Measurements from ENCODE around the gene CNTNAP5.

CNTNAP5 gene

GRCh38 chr2:124050833-124051497 is 25.9 kb downstream of the CNTNAP5 start:
- H2BK12ac ChIP-seq (ENCODE audit: low read length in 2 of 2), result no peak overlapping the region
- no peak overlapping the region for H2BK120ac ChIP-seq (ENCODE audit: low read depth, low read length)
- H3K27me3 ChIP-seq (ENCODE audit: control insufficient read depth in 1 of 2, insufficient read depth in 1 of 2, low read length in 2 of 2), result no peaks in the 10 kb centered on the region
- no peak overlapping the region for H3K18ac ChIP-seq (ENCODE audit: low read depth in 1 of 2, low read length in 2 of 2)
- no peak overlapping the region for H3K4ac ChIP-seq (ENCODE audit: low read depth in 1 of 2, low read length in 2 of 2)
- DNase-seq, result no peak
- no peak overlapping the region for H3K9ac ChIP-seq (ENCODE audit: low read length)
- 33% methylated on average over 1 of the region's 2 CpGs for WGBS
- no peak overlapping the region for H4K91ac ChIP-seq (ENCODE audit: low read length)
- H2BK5ac ChIP-seq (ENCODE audit: low read depth, low read length, poor library complexity, severe bottlenecking), result no peak overlapping the region
- H4K8ac ChIP-seq (ENCODE audit: low read length), result no peak overlapping the region
- H3K36me3 ChIP-seq (ENCODE audit: control insufficient read depth in 1 of 2, insufficient read depth in 2 of 2, low read depth in 1 of 2, low read length in 2 of 2), result no peaks in the 10 kb centered on the region
- H2BK15ac ChIP-seq (ENCODE audit: low read depth, poor library complexity, severe bottlenecking), result no peak overlapping the region
- H3K79me1 ChIP-seq (replicated peaks; ENCODE audit: low read length, poor library complexity, severe bottlenecking), result no peaks in the 10 kb centered on the region
- H3K4me1 ChIP-seq (ENCODE audit: control insufficient read depth, insufficient read depth, low read depth, low read length), result no peaks in the 10 kb centered on the region
- no peak overlapping the region for H3K27ac ChIP-seq (ENCODE audit: low read length, poor library complexity, severe bottlenecking)
- no peak overlapping the region for H3K23ac ChIP-seq (ENCODE audit: low read length in 2 of 2)
- H3K4me2 ChIP-seq (ENCODE audit: low read length, poor library complexity, severe bottlenecking), result no peak overlapping the region
- H3K4me3 ChIP-seq (ENCODE audit: insufficient read depth in 1 of 2, low read depth in 1 of 2, low read length in 2 of 2), result no peak overlapping the region
- H3K9me3 ChIP-seq (ENCODE audit: control insufficient read depth, low read length), result no peaks in the 10 kb centered on the region
- no peak overlapping the region for H3K14ac ChIP-seq (ENCODE audit: low read length in 2 of 2)
- no peak overlapping the region for H2AK5ac ChIP-seq (ENCODE audit: low read length, severe bottlenecking)
- H2AFZ ChIP-seq (ENCODE audit: low read depth, low read length), result no peak overlapping the region

GRCh38 chr2:124053796-124054195 is 28.7 kb downstream of the CNTNAP5 start:
- Histone ChIP-seq H4K91ac (ENCODE audit: low read length) (no peak overlapping the region), H3K36me3 (ENCODE audit: control insufficient read depth in 1 of 2, insufficient read depth in 2 of 2, low read depth in 1 of 2, low read length in 2 of 2) (no peaks in the 10 kb centered on the region), H3K23ac (ENCODE audit: low read length in 2 of 2) (no peak overlapping the region), H3K79me1 (replicated peaks; ENCODE audit: low read length, poor library complexity, severe bottlenecking) (no peaks in the 10 kb centered on the region), H2BK12ac (ENCODE audit: low read length in 2 of 2) (no peak overlapping the region), H3K4me2 (ENCODE audit: low read length, poor library complexity, severe bottlenecking) (no peak overlapping the region), H3K18ac (ENCODE audit: low read depth in 1 of 2, low read length in 2 of 2) (no peak overlapping the region), H3K9ac (ENCODE audit: low read length) (no peak overlapping the region), H2AK5ac (ENCODE audit: low read length, severe bottlenecking) (no peak overlapping the region), H4K8ac (ENCODE audit: low read length) (no peak overlapping the region), H2BK120ac (ENCODE audit: low read depth, low read length) (no peak overlapping the region), H3K4me3 (ENCODE audit: insufficient read depth in 1 of 2, low read depth in 1 of 2, low read length in 2 of 2) (no peak overlapping the region), H3K9me3 (ENCODE audit: control insufficient read depth, low read length) (no peaks in the 10 kb centered on the region), H3K14ac (ENCODE audit: low read length in 2 of 2) (no peak overlapping the region), H2BK5ac (ENCODE audit: low read depth, low read length, poor library complexity, severe bottlenecking) (no peak overlapping the region), H2AFZ (ENCODE audit: low read depth, low read length) (no peak overlapping the region), H3K4me1 (ENCODE audit: control insufficient read depth, insufficient read depth, low read depth, low read length) (no peaks in the 10 kb centered on the region), H3K27me3 (ENCODE audit: control insufficient read depth in 1 of 2, insufficient read depth in 1 of 2, low read length in 2 of 2) (no peaks in the 10 kb centered on the region), H2BK15ac (ENCODE audit: low read depth, poor library complexity, severe bottlenecking) (no peak overlapping the region), H3K27ac (ENCODE audit: low read length, poor library complexity, severe bottlenecking) (no peak overlapping the region), H3K4ac (ENCODE audit: low read depth in 1 of 2, low read length in 2 of 2) (no peak overlapping the region)
- DNase-seq, result no peak
- WGBS, result 84% methylated on average over 3 of the region's 3 CpGs

GRCh38 chr2:124063596-124063995 is 38.5 kb downstream of the CNTNAP5 start:
- H3K4ac ChIP-seq (ENCODE audit: low read depth in 1 of 2, low read length in 2 of 2), result no peak overlapping the region
- H3K27me3 ChIP-seq (ENCODE audit: control insufficient read depth in 1 of 2, insufficient read depth in 1 of 2, low read length in 2 of 2), result no peaks in the 10 kb centered on the region
- WGBS, result 73% methylated on average over 2 of the region's 2 CpGs
- H2AK5ac ChIP-seq (ENCODE audit: low read length, severe bottlenecking), result no peak overlapping the region
- no peaks in the 10 kb centered on the region for H3K36me3 ChIP-seq (ENCODE audit: control insufficient read depth in 1 of 2, insufficient read depth in 2 of 2, low read depth in 1 of 2, low read length in 2 of 2)
- H2BK5ac ChIP-seq (ENCODE audit: low read depth, low read length, poor library complexity, severe bottlenecking), result no peak overlapping the region
- no peak overlapping the region for H3K14ac ChIP-seq (ENCODE audit: low read length in 2 of 2)
- no peaks in the 10 kb centered on the region for H3K79me1 ChIP-seq (replicated peaks; ENCODE audit: low read length, poor library complexity, severe bottlenecking)
- no peak overlapping the region for H3K4me3 ChIP-seq (ENCODE audit: insufficient read depth in 1 of 2, low read depth in 1 of 2, low read length in 2 of 2)
- no peak overlapping the region for H3K9ac ChIP-seq (ENCODE audit: low read length)
- H3K23ac ChIP-seq (ENCODE audit: low read length in 2 of 2), result no peak overlapping the region
- H2BK12ac ChIP-seq (ENCODE audit: low read length in 2 of 2), result no peak overlapping the region
- no peak overlapping the region for H2AFZ ChIP-seq (ENCODE audit: low read depth, low read length)
- H2BK15ac ChIP-seq (ENCODE audit: low read depth, poor library complexity, severe bottlenecking), result no peak overlapping the region
- H2BK120ac ChIP-seq (ENCODE audit: low read depth, low read length), result no peak overlapping the region
- DNase-seq, result no peak
- no peak overlapping the region for H4K91ac ChIP-seq (ENCODE audit: low read length)
- H4K8ac ChIP-seq (ENCODE audit: low read length), result no peak overlapping the region
- H3K4me1 ChIP-seq (ENCODE audit: control insufficient read depth, insufficient read depth, low read depth, low read length), result no peaks in the 10 kb centered on the region
- H3K9me3 ChIP-seq (ENCODE audit: control insufficient read depth, low read length), result no peaks in the 10 kb centered on the region
- no peak overlapping the region for H3K4me2 ChIP-seq (ENCODE audit: low read length, poor library complexity, severe bottlenecking)
- H3K18ac ChIP-seq (ENCODE audit: low read depth in 1 of 2, low read length in 2 of 2), result no peak overlapping the region
- H3K27ac ChIP-seq (ENCODE audit: low read length, poor library complexity, severe bottlenecking), result no peak overlapping the region

GRCh38 chr2:124065636-124066035 is 40.5 kb downstream of the CNTNAP5 start:
- H4K8ac ChIP-seq (ENCODE audit: low read length), result no peak overlapping the region
- no peak for DNase-seq
- H2AK5ac ChIP-seq (ENCODE audit: low read length, severe bottlenecking), result no peak overlapping the region

More at GRCh38 chr2:124065636-124066035, 40.5 kb downstream of the CNTNAP5 start:
- Histone ChIP-seq H3K4me3 (ENCODE audit: insufficient read depth in 1 of 2, low read depth in 1 of 2, low read length in 2 of 2) (no peak overlapping the region), H3K9ac (ENCODE audit: low read length) (no peak overlapping the region), H3K9me3 (ENCODE audit: control insufficient read depth, low read length) (no peaks in the 10 kb centered on the region), H4K91ac (ENCODE audit: low read length) (no peak overlapping the region), H3K4me2 (ENCODE audit: low read length, poor library complexity, severe bottlenecking) (no peak overlapping the region), H3K14ac (ENCODE audit: low read length in 2 of 2) (no peak overlapping the region), H2BK120ac (ENCODE audit: low read depth, low read length) (no peak overlapping the region), H3K4me1 (ENCODE audit: control insufficient read depth, insufficient read depth, low read depth, low read length) (no peaks in the 10 kb centered on the region), H2BK15ac (ENCODE audit: low read depth, poor library complexity, severe bottlenecking) (no peak overlapping the region), H3K18ac (ENCODE audit: low read depth in 1 of 2, low read length in 2 of 2) (no peak overlapping the region), H2BK12ac (ENCODE audit: low read length in 2 of 2) (no peak overlapping the region), H3K79me1 (replicated peaks; ENCODE audit: low read length, poor library complexity, severe bottlenecking) (no peaks in the 10 kb centered on the region), H2AFZ (ENCODE audit: low read depth, low read length) (no peak overlapping the region), H3K27me3 (ENCODE audit: control insufficient read depth in 1 of 2, insufficient read depth in 1 of 2, low read length in 2 of 2) (no peaks in the 10 kb centered on the region), H3K36me3 (ENCODE audit: control insufficient read depth in 1 of 2, insufficient read depth in 2 of 2, low read depth in 1 of 2, low read length in 2 of 2) (no peaks in the 10 kb centered on the region), H2BK5ac (ENCODE audit: low read depth, low read length, poor library complexity, severe bottlenecking) (no peak overlapping the region), H3K4ac (ENCODE audit: low read depth in 1 of 2, low read length in 2 of 2) (no peak overlapping the region), H3K23ac (ENCODE audit: low read length in 2 of 2) (no peak overlapping the region), H3K27ac (ENCODE audit: low read length, poor library complexity, severe bottlenecking) (no peak overlapping the region)
- 81% methylated on average over 4 of the region's 4 CpGs for WGBS
